Uterus (tissue), 4 donors: ENCODE measurements around the gene JARID2. TPM values are rescaled to one million over a fixed set of nuclear protein-coding genes. Genes with fewer than 3 reads are reported as not detected.

Experiments
- DNase-seq, 2 donors: peaks; one replicate each; pipeline ENCODE4 v3.0.0-alpha.2; 2019 to 2020
- H3K27ac ChIP-seq, 2 donors: fragments of 200-600 bp; sonication (generic); 1 replicate in 1 of 2; 2 replicates in 1 of 2; pipeline ENCODE4 v1.5.1; 2016 to 2018
- H3K27me3 ChIP-seq, 2 donors: fragments of 200-600 bp; sonication (generic); one replicate each; pipeline ENCODE4 v1.5.1; 2018 to 2019; ENCODE audit warnings: control low read depth in 1 of 2
- H3K36me3 ChIP-seq, 2 donors: fragments of 200-600 bp; sonication (generic); one replicate each; pipeline ENCODE4 v1.5.1; 2019; ENCODE audit warnings: control low read depth in 1 of 2
- H3K4me1 ChIP-seq, 2 donors: fragments of 200-600 bp; sonication (generic); one replicate each; pipeline ENCODE4 v1.5.1; 2018 to 2019; ENCODE audit warnings: control low read depth in 1 of 2
- H3K4me3 ChIP-seq, 2 donors: fragments of 200-600 bp; sonication (generic); 1 replicate in 1 of 2; 2 replicates in 1 of 2; pipeline ENCODE4 v1.5.1; 2018 to 2019; ENCODE audit warnings: mild to moderate bottlenecking in 1 of 2
- H3K9me3 ChIP-seq, 2 donors: fragments of 200-600 bp; sonication (generic); one replicate each; pipeline ENCODE4 v1.5.1; 2019; ENCODE audit warnings: control low read depth in 1 of 2
- POLR2A ChIP-seq, 2 donors: fragments of 450-650 bp; IDR thresholded peaks; one replicate each; pipeline ENCODE4 v1.6.1; 2016; ENCODE audit warnings: antibody characterized with exemption in 2 of 2, mild to moderate bottlenecking in 1 of 2, moderate library complexity in 1 of 2
- intact Hi-C: fragments of 100-400 bp; cut with DNase I; formaldehyde crosslinking; loops from one replicate; pipeline ENCODE4 v1.15.1; 2023; ENCODE audit warnings: low total_unique reads
- total RNA-seq, 4 donors: library from RNA; depleted of rRNA in 3 of 4; stranded (reverse); fragments of >200 nt in 3 of 4; gene quantifications; one replicate each; pipeline versions ENCODE4 v1.1.0 to v1.2.4, GENCODE V29; 2014 to 2023
- TF ChIP-seq, protein P1 (sequence below), 4 experiments: fragments of 200-600 bp in 2 of 4; fragments of 450-650 bp in 2 of 4; sonication (generic) in 2 of 4; IDR thresholded peaks; one replicate each; pipeline ENCODE4 v1.5.1; 2016 to 2019; ENCODE audit warnings: antibody characterized with exemption in 4 of 4, mild to moderate bottlenecking in 2 of 4, moderate library complexity in 1 of 4
- donor health status: DM: yes; HTN: yes; CAD: no.

Gene JARID2
- total RNA-seq, 4 donors from 2014 or later: 2.6 to 15.8 (median 8.0) TPM

DNA sequence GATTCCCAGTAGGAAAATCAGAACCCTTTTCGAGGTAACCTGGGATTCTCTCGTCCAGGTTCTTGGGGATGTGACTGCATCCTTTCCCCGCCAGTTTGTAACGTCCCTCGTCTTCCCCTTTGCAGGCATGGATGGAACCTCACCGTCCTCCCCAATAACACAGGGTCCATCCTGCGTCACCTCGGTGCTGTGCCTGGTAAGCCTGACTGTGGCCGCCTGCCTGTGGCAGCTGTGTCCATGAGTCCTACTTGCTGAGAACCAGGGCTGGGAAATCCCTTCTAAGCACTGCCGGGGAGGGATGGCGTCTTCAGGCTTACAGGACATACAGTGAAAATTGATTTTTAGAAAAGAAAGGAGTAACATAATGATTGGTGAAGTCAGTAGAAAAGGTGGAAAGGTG is 261.4 kb downstream of the JARID2 start:
- peaks cover 0 to 10% of the 10 kb centered on the region in 2 donors for H3K4me1 ChIP-seq
- no peaks in the 10 kb centered on the region for H3K27me3 ChIP-seq
- no peaks in the 10 kb centered on the region for H3K36me3 ChIP-seq
- H3K4me3 ChIP-seq: no peak overlapping the region
- DNase-seq: no peak
- TF ChIP-seq, protein P1, sequence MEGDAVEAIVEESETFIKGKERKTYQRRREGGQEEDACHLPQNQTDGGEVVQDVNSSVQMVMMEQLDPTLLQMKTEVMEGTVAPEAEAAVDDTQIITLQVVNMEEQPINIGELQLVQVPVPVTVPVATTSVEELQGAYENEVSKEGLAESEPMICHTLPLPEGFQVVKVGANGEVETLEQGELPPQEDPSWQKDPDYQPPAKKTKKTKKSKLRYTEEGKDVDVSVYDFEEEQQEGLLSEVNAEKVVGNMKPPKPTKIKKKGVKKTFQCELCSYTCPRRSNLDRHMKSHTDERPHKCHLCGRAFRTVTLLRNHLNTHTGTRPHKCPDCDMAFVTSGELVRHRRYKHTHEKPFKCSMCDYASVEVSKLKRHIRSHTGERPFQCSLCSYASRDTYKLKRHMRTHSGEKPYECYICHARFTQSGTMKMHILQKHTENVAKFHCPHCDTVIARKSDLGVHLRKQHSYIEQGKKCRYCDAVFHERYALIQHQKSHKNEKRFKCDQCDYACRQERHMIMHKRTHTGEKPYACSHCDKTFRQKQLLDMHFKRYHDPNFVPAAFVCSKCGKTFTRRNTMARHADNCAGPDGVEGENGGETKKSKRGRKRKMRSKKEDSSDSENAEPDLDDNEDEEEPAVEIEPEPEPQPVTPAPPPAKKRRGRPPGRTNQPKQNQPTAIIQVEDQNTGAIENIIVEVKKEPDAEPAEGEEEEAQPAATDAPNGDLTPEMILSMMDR (IDR thresholded peaks at IDR 0.05): no peak
- no peak for TF ChIP-seq POLR2A (IDR thresholded peaks at IDR 0.05)
- H3K9me3 ChIP-seq: no peaks in the 10 kb centered on the region
- no peak overlapping the region for H3K27ac ChIP-seq
- intact Hi-C loops: no loop called here

DNA sequence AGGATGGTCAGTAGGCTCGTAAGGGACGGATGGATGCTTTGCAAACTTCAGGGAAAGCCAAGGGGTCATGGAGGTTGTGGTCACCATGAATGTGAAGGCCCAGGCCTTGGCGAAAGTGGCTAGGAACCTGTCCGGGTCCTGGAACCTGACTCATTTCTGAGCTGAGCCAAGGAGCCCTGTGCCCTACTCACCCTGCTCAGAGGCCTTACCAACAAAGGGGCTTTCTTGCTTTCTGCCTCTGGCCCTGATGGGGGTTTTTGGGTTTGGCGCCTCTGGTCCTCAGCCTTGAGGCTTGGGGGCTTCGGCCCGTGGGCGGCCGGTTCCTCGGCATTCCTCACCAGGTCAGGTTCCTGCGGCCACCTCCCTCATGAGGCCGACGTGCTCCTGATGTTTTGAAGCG is 261.9 kb downstream of the JARID2 start:
- Histone ChIP-seq H3K27me3 (no peaks in the 10 kb centered on the region), H3K36me3 (no peaks in the 10 kb centered on the region), H3K4me3 (no peak overlapping the region), H3K4me1 (peaks cover 0 to 10% of the 10 kb centered on the region in 2 donors), H3K9me3 (no peaks in the 10 kb centered on the region), H3K27ac (no peak overlapping the region)
- no peak for TF ChIP-seq POLR2A (IDR thresholded peaks at IDR 0.05)
- TF ChIP-seq, protein P1 (IDR thresholded peaks at IDR 0.05): no peak
- DNase-seq: no peak
- intact Hi-C loops: no loop called here

DNA sequence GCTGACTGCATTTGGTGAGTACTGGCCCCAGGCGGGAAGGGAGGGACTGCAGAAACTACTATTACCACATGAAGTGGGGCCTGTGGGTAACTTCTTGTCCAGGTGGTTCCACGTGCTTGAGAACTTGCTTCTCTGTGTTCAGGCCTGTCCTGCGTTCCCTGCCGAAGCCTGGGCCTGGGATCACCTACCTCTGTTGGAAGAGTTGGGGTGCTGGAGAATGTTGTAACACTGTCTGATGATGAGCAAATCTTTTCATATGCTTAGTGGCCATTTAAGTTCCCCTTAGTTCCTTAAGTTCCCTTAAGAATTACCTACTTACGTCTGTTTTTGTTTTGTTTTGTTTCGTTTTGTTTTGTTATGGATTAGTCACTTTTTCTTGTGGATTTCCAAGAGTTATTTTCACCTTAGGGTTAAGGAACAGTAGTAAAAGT is 262.6 kb downstream of the JARID2 start:
- H3K36me3 ChIP-seq: no peaks in the 10 kb centered on the region
- peaks cover 0 to 10% of the 10 kb centered on the region in 2 donors for H3K4me1 ChIP-seq
- no peaks in the 10 kb centered on the region for H3K27me3 ChIP-seq
- intact Hi-C loops: no loop called here
- H3K9me3 ChIP-seq: no peaks in the 10 kb centered on the region
- no peak for TF ChIP-seq POLR2A (IDR thresholded peaks at IDR 0.05)
- TF ChIP-seq, protein P1 (IDR thresholded peaks at IDR 0.05): no peak
- H3K27ac ChIP-seq: no peak overlapping the region
- H3K4me3 ChIP-seq: no peak overlapping the region
- DNase-seq: no peak

DNA sequence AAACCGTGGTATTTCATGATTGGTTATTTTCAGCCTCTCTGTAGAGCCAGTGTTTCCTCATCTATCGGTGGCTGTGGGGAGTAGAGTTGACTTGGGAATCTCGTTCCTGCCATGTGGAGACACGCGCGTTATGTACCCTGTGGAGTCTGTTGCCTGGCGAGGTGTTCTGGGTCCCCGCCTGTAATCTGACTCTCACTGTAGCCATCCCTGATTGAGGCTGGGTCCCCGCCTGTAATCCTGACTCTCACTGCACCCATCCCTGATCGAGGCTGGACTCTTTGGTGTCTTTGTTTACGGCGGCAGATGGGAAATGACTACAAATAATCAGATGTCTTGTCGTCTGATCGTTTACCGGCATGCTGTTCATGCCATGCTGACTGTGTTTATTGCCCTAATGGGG is 263.1 kb downstream of the JARID2 start:
- no peak for DNase-seq
- TF ChIP-seq, protein P1 (IDR thresholded peaks at IDR 0.05): no peak
- TF ChIP-seq POLR2A (IDR thresholded peaks at IDR 0.05): no peak
- intact Hi-C loops: no loop called here
- no peaks in the 10 kb centered on the region for H3K27me3 ChIP-seq
- peaks cover 0 to 5% of the 10 kb centered on the region in 2 donors for H3K4me1 ChIP-seq
- H3K4me3 ChIP-seq: no peak overlapping the region
- no peak overlapping the region for H3K27ac ChIP-seq
- H3K36me3 ChIP-seq: no peaks in the 10 kb centered on the region
- no peaks in the 10 kb centered on the region for H3K9me3 ChIP-seq

DNA sequence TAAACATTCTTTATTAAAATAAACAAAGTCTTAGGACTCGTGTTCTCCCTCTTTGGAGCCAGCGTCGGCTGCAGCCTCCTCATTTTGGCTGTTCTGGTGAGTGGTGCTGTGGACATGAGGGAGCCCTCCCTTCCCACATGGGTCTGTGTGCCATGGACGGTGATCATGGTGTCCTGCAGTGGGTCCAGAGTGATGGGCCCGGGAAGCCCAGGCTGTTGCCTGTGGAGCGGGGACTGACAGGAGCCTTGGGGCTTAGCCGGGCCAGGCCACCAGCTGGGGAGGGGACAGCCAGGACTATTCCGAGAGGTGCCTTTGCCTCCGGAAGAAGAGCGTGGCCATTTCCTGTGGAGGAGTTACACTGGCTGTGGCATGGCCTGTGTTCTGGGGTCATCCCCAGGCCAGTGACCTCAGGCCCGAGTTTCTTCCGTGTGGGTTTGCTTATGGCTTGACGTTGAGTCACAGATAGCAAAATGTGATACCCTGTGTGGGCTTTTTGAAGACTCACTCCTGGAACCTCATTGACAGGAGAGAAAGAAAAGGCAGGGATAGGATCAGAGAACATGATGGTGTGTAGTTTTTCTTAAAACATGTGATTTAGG is 263.6 kb downstream of the JARID2 start:
- H3K4me1 ChIP-seq: peaks cover 0 to under 1% of the 10 kb centered on the region in 2 donors
- no peaks in the 10 kb centered on the region for H3K36me3 ChIP-seq
- H3K4me3 ChIP-seq: no peak overlapping the region
- intact Hi-C loops: no loop called here
- no peaks in the 10 kb centered on the region for H3K9me3 ChIP-seq
- H3K27ac ChIP-seq: no peak overlapping the region
- DNase-seq: no peak
- TF ChIP-seq, protein P1 (IDR thresholded peaks at IDR 0.05): no peak
- no peak for TF ChIP-seq POLR2A (IDR thresholded peaks at IDR 0.05)
- no peaks in the 10 kb centered on the region for H3K27me3 ChIP-seq
